Measurements from ENCODE around the gene TTI1.

TTI1 gene

GRCh38 chr20:38055294-38055693 lies 22.0 kb upstream of the TTI1 start:
- no peak for DNase-seq (ENCODE audit: low read depth, low spot score)

GRCh38 chr20:38054647-38055046 lies 21.4 kb upstream of the TTI1 start:
- no peak for DNase-seq (ENCODE audit: low read depth, low spot score)

- DNase-seq (ENCODE audit: low read depth, low spot score) = no peak
Measured at GRCh38 chr20:38052870-38053269, 19.6 kb upstream of the TTI1 start.

GRCh38 chr20:38050686-38051085 lies 17.4 kb upstream of the TTI1 start:
- DNase-seq (ENCODE audit: low read depth, low spot score) = no peak

- no peak for DNase-seq (ENCODE audit: low read depth, low spot score)
Measured at GRCh38 chr20:38049800-38050199, 16.5 kb upstream of the TTI1 start.

- no peak for DNase-seq (ENCODE audit: low read depth, low spot score)
Measured at GRCh38 chr20:38046572-38046971, 13.3 kb upstream of the TTI1 start.

GRCh38 chr20:38044685-38045084 lies 11.4 kb upstream of the TTI1 start:
- no peak for DNase-seq (ENCODE audit: low read depth, low spot score)

- no peak for DNase-seq (ENCODE audit: low read depth, low spot score)
Measured at GRCh38 chr20:38043512-38044300, 10.4 kb upstream of the TTI1 start.

GRCh38 chr20:38040276-38040675 lies 7.0 kb upstream of the TTI1 start:
- DNase-seq (ENCODE audit: low read depth, low spot score) = no peak

- DNase-seq (ENCODE audit: low read depth, low spot score) = no peak
Measured at GRCh38 chr20:38036366-38036765, 3.1 kb upstream of the TTI1 start.

- DNase-seq (ENCODE audit: low read depth, low spot score) = no peak
Measured at GRCh38 chr20:38034961-38035360, 1.7 kb upstream of the TTI1 start.

- no peak for DNase-seq (ENCODE audit: low read depth, low spot score)
Measured at GRCh38 chr20:38034108-38034649, 923 bp upstream of the TTI1 start.

GRCh38 chr20:38032585-38033329 lies 499 bp downstream of the TTI1 start:
- no peak for DNase-seq (ENCODE audit: low read depth, low spot score)

- DNase-seq (ENCODE audit: low read depth, low spot score) = no peak
Measured at GRCh38 chr20:38031957-38032356, 1.3 kb downstream of the TTI1 start.

GRCh38 chr20:38029453-38029852 lies 3.8 kb downstream of the TTI1 start:
- DNase-seq (ENCODE audit: low read depth, low spot score) = no peak

GRCh38 chr20:38024496-38024895 lies 8.8 kb downstream of the TTI1 start:
- no peak for DNase-seq (ENCODE audit: low read depth, low spot score)

GRCh38 chr20:38023181-38024001 lies 9.9 kb downstream of the TTI1 start:
- DNase-seq (ENCODE audit: low read depth, low spot score) = peak; percentile 77

GRCh38 chr20:38021087-38021772 lies 12.0 kb downstream of the TTI1 start:
- DNase-seq (ENCODE audit: low read depth, low spot score) = no peak

GRCh38 chr20:38018385-38018784 lies 14.9 kb downstream of the TTI1 start:
- DNase-seq (ENCODE audit: low read depth, low spot score) = no peak

- DNase-seq (ENCODE audit: low read depth, low spot score) = no peak
Measured at GRCh38 chr20:38017959-38018358, 15.3 kb downstream of the TTI1 start.

GRCh38 chr20:38013887-38014286 lies 19.4 kb downstream of the TTI1 start:
- no peak for DNase-seq (ENCODE audit: low read depth, low spot score)
